SHP77 treated with DMSO at 0.1 percent for 48 hours (cell line): Measurements from ENCODE around the gene THUMPD3.

Experiments
- DNase-seq: peaks from one replicate; lab custom pipeline; 2025; lab: John Stamatoyannopoulos, UW

THUMPD3 gene

DNA sequence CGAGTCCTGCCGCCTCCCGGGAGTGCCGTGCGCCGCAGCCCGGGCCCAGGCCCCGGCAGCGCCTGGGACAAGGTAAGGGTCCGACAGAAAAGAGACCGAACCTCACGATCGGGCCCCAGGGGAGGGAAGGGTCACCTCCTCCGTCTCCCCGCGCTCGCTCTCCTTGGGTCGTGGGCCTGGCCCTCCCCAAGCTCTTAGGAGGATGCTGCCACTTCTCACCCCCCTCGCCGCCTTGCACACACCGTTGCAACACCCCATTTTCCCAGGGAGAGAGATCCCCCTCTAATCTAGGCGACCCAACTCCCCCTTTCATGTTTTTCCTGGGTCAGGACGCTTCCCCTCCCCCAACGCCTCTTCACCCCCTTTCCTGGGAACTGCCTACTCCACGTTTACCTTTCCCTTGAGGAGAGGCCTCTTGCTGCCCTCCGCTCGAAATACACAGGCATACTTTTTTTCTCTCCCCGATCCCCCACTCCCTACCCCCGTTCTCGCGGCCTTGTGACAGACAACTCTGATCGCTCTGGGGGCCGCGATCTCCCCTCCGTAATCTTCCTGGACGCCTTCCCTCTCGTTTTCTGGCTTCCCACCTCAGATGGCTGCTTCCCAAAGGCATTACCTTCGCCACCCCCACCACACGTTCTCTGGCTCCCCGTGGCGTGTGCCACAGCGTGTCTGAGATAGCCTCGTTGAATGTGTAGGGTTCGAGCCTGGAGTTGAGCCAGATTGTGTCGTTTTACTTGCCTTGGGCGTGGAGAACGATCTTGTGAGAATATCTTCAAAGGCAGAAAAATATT, 35.2 kb downstream of the THUMPD3 start:
- DNase-seq = peak; percentile 8

DNA sequence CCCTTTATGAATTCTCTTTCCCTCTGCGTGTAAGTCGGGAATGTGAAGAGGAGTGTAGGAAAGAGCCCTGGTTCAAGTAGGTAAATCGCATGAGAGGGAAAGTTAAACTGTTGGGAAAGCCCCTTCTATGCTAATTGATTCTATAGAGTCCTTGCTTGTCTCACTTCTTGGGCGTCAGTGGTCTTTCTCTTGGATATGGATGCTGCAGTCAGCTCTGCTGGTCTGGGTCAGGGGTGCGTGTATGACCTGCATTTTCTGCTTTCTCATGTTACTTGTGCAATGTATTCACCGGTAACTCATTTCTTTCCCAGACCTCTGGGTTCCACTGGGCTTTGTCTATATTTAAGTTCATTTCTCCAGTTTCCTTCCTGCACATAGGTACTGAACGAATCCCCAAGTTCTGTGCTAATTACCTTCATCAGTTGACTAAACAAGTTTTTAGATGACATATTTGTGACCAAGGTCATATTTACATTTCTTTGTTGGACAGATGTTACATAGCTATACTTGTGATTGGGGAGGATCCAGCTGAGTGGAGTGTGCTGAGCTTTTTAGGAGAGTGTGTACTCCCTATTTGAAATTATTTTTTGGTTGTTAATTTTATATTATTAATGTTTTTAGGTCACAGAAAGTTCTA, 36.0 kb downstream of the THUMPD3 start:
- DNase-seq = no peak

DNA sequence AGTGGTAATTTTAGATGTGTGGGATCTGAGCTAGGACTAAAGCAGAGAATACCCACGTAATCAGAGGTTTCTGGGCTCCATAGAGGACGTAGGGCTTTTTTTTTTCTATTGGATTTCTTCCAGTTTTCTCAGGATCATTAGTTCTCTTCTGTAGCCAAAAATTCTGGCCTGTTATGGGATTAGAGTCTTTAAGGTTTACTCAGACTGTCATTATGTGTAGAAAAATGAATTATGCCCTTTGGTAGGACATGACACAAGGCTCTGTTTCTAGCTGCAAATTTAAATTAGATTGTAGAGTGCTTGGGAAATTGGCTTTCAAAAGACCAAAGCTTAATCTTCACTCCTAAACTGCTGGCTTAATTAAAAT, 36.5 kb downstream of the THUMPD3 start:
- no peak for DNase-seq

DNA sequence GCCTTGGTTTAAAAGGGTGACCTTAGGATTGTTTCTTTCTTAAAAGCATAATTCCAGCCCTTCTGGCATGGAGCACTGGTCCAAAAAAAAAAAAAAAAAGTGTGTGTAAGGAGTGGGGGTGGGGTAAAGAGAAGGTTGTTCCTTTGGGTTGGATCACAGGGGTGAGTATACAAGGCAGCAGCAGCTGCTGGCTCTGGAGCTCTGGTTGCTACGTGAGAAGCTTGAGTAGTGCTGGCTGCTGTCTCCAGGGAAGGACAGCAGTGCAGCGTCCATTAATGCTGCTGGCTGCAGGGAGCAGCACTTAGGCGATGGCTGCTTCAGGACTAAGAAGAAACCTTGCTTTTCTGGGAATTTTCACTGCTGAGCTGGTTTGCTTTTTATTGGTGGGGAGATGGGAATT, 36.9 kb downstream of the THUMPD3 start:
- peak; percentile 49 for DNase-seq

DNA sequence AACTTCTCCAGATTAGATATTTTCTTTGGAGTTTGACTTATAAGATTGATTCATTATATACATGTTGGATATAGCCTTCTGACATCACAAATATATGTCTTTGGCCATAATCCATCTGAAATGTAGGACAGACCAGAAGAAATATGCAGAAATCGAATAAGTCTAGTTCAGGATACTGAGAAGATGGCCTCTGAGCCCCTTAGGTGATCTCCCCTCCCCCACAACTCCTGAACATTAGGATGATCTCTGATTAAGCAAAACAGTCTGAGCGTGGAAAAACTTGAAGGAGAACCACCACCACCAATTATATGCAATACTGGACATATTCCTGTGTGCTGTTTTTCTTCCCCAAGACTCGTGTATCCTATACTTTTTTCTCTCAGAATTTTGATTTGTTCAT, 37.8 kb downstream of the THUMPD3 start:
- no peak for DNase-seq

DNA sequence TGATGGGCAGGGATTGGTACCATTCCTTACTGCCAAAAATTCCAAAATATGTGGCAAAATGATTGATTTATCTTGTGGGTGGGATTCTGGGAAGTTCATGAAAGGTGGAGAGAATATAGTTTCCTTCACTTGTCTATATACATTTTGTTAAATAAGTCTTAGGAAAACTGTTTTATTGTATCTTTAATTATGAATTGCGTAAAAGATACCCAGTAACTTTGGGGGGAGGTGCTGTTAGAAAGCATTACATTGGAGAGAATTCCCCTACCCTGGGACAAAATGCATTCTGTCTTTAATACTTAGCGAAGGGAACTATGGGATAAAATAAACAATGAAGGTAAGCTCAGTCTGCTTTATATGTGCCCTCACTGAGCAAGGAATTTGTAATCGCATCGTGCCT, 39.1 kb downstream of the THUMPD3 start:
- DNase-seq = no peak

DNA sequence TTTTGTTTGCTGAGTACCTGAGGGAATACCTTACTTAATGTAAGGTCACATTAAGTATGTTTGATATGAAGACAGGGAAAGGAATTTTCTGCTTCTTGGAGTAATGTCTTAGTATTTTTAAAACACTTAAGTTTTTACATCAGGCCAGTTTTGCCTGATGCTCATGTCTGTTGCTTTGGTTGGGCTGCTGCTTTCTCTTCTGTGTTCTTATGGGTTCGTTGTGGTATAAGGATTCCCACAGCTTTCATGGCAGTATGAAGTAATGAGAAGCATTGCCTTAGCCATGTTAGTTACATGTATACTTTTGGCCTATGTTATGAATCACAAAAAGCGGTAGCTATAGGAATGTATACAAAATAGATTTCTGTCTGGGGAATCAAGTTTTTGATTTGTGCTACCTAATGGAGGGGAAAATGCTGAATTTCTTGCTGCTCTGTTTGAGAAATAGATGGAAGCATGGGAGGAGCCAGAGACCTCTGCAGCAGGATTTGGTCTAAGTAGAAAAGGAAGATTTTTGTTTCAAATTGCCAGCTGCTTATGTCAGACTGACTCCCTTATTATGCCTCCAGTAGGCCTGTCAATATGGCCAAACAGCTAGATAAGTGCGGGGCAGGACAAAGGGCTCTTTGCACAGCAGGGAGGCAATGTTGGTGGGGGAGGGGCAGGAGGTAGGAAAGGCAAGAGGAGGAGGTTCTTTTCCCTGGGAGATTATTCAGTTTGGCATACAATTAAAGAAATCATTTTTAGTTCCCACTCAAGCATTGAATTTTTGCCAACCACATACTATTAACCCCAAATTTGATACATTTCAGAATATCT, 39.8 kb downstream of the THUMPD3 start:
- peak; percentile 38 for DNase-seq

DNA sequence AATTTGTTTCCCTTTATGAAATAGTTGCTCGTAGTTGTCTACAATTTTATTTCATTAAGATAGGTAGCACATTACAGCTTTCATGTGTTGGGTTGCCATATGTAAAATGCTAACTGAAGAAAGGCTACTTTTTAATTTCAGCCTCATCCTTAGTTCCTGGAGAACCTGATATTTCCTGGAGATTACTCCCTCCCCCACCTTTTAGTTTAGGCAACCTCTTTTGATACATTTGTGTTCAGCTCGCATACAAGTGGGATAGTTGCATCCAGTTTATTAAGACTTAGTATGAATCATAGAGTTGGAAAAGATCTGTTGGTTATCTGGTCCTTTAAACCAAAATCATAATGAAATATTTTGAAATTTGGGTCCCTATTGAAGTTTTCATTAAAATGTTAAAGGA, 40.6 kb downstream of the THUMPD3 start:
- no peak for DNase-seq

DNA sequence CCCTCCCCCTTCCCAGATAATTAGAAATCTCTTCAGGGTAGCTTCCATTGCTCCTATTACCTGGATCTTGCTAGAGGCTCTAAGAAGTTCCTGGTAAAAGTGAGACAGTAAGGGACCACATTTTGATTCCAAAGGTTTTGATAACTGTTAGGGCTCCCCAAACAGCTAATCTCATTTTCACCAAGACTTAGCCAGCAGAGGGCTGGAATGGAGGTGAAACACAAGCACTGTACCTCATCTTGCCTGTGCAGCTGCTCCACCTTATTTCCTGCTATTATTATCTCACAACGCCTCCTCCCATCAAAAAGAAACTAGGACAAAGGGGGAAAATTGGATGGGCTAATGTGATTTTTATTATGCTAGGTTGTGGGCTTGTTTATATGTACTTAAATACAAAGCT, 41.8 kb downstream of the THUMPD3 start:
- DNase-seq = no peak

DNA sequence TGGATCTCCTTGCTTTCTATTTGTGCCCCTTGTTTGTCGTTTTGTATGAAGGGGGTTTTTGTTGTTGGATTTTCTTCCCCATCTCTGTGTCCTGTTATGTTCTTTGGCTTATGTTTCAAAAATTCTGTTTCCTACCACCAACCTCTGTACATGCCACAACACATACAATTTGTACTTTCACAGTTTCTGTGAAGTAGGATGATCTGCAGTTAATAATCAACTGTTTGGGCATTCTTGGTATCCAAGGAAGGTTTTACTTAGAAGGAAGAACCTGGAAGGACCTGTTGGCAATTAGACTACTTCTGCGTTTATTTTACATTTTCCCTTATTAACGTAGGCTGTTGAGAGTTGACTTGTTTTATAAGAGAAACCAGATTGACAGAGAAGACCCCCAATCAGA, 42.9 kb downstream of the THUMPD3 start:
- no peak for DNase-seq

DNA sequence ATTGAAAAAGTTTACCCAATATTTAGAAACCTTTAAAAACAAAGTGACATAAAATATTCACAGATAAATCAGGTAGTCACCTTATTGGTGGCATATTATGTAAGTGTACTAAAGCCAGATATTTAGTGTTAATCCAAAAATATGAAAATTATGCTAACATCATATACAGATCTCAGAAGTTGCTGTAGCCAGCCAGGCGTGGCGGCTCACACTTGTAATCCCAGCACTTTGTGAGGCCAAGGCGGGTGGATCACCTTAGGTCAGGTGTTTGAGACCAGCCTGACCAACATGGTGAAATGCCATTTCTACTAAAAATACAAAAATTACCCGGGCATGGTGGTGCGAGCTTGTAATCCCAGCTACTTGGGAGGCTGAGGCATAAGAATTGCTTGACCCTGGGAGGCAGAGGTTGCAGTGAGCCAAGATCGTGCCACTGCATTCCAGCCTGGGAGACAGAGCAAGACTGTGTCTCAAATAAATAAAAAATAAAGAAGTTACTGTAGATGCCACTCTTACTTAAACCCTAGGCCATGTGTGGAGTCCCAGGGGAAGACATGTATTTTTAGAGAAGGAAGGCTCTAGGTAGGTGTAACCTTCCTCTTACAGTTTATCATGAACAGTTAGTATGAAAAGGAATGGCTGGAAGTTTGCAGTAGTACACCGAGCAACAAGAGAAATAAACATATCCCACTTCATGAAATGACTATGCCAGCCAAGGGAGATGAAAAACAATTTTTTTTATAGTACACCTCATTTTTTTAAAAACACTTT, 44.2 kb downstream of the THUMPD3 start:
- no peak for DNase-seq

DNA sequence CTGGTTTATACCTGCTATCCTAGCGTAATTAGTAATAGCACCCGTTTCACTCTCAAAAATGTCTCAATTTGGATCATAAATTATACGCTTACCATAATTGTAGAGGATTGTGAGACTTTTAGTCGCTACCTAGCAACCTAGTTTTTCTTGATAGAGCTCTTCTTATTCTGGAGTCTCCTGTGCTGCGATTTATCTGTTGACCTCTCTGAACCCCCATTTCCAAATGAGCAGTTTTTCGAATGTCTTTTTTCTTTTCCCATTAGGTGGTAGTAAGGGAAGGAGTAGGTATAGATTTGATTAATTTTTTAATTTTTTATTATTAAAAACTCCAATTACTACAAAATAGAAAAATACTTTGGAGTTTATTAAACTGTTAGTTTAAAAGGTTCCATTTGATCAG, 45.2 kb downstream of the THUMPD3 start:
- DNase-seq = no peak

DNA sequence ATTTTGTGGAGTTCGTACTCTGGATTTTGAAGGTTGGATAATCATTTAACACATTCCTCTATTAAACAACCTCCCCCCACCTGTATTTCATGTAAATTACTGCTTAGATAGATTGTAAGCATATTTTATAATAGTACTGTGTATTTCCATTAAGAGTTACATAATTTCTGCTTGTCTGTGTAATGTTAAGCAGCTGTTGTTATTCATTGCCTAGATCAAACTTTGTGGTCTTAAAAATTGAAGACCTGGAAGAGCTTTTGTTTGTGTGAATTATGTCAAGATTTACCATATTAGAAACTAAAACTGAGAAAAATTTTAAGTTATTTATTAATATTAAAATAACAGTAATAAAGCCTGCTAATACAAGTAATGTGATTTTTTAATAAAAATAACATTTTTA, 45.7 kb downstream of the THUMPD3 start:
- no peak for DNase-seq

DNA sequence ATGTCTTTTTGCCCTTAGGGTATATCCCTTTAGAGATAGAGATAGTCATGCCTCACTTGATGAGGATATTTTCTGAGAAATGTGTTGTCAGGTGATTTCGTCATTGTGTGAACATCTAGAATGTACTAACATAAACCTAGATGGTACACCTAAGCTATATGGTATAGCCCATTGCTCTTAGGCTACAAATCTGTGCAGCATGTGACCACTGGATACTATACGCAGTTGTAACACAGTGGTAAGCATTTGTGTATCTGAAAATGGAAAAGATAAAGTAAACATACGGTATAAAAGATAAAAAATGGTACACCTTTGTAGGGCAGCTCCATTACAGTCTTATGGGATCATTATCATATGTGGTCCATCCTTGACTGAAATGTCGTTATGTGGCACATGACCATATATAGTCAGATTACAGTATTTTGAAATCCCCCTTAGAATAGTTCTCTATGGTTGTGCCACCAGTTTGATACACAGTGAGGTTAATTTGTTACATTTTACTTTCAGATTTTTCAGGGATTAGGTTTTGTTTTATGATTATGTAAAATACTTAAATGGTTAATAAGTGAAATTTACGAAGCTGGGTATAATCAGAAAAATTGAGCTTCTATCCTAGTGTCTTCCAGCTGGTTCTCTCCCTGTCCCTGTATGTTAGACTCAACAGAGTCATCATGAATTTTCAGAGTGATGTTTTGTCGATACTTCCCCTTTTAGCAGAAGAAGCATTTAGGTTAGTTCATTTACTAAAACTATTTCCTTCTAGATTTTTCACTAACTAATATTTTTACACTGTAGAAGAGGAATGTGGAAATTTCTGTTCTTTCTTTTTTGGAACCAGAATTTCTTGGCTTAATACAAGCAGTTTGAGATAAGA, 47.4 kb downstream of the THUMPD3 start:
- no peak for DNase-seq

DNA sequence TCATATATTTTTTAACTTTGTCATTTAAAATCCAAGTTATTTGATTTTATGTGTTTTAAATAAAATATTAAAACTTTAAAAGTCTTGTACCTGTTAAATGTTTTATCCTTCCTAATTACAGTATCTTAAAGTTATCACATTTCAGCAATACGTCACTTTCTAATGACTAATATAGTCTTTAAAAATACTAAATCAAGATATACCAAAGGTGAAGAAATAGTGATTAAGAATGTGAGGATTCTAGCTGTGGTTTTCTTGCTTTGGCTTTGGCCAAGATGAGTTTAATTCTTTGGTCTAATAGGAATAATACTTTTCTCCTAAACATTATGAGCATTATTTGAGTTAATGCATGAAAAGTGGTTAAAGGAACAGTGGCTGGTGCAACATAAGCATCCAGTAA, 48.4 kb downstream of the THUMPD3 start:
- no peak for DNase-seq

DNA sequence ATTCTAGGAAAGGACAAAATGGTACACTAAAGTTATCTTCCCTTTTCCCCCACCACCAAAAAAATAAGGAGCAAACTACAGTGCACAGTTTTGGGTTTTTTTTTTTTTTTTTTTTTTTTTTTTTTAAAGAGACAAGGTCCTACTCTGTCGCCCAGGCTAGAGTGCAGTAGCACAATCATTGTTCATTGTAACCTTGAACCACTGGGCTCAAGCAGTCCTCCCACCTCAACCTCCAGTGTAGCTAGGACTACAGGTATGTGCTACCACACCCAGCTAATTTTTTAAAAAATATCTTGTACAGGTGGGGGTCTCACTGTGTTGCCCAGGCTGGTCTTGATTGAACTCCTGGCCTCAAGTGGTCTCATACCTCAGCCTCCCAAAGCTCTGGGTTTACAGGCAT, 49.4 kb downstream of the THUMPD3 start:
- no peak for DNase-seq

DNA sequence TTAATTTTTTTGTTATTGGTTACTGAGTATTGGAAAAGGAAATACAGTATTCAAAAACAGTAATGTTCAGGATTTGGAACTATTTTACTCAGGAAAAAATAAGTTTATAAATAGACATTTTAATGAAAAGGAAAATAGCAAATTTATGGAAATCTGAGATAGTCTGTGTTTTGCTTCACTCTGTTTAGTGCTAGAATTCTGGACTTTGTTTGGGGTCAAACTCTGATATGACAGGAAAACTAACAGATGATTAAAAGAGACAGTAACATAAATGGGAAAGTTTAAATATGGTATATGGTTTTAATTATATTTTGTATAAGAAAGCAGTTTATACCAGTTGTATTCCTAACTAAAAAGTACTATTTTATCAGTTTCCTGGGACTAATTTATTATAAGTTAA, 52.0 kb downstream of the THUMPD3 start:
- no peak for DNase-seq

DNA sequence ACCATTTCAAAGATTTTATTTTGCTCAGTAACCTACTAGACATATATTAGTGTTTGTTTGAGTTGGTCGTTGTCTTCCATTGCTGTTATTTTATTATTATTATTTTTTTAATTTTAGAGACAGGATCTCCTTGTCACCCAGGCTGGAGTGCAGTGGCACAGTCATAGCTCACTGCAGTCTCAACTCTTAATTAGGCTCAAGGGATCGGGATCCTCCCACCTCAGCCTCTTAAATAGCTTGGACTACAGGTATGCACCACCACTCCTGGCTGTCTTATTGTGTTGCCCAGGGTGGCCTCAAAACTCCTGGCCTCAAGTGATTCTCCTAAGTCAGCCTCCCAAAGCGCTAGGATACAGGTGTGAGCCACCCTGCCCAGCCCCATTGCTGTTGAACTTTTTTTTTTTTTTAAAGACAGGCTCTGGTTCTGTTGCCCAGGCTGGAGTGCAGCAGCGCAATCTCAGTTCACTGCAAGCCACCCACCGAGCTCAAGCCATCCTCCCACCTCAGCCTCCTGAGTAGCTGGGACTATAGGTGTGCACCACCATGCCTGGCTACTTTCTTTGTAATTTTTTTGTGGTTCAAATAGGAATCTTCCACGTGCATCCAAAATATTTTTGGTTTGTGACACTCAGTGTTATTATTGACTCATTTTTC, 52.8 kb downstream of the THUMPD3 start:
- no peak for DNase-seq

DNA sequence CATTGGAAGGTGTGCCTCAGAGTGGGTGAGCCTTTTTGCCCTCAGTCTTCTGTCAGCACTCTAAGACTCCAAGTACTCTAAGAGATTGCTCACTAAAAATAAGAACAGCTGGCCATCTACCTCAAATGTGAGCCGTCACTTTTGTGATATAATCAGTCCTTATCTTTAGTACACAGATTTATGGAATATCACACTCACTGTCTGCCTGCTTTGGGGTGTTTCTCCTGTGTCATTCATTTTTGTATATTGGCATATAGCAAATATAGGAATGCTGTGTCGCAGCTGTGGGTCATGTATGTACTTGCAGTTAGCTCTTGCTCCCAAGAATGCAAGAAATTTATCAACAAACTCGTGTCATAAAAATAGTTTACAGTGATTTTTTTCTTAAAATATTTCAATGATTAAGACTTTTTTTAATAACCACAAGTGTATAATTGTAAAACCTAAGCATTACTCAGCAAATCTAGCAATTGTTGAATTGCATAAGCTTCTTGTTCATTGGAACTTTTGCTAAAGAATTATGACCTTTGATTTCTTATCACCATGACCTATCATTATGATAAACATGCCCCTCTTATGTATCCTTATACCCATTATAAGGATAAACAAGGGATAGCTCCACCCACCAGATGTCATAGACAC, 53.4 kb downstream of the THUMPD3 start:
- no peak for DNase-seq

DNA sequence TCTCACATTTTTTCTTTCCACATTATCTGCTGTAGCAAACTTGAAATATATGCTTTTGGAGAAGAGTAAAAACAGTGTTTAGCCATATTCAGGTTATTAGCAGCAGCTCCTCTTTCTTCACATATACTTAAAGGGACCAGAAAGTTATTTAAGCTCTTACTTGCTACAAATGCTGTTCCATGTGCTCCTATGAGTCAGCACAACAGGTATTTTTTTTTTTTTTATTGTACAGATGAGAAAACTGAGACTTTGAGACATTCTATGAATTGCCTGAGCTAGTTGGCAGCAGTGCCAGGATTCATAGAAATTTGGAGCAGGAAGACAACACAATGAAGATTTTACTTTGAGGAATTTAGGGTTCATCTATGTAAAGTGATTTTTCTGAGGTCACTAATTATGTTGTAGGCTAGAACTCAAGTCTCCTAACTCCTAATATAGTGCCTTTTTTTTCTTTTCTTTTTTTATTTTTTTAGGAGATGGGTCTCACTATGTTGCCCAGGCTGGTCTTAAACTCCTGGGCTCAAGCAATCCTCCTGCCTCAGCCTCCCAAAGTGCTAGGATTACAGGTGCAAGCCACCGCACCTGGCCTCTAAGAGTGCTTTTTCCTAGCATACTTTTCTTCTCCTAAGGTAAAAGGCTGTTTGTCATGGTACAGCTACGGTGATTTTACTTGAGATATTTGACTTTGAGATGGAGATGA, 58.1 kb downstream of the THUMPD3 start:
- DNase-seq = no peak
